ENCODE results near the gene POLR2C. TPM values are rescaled to one million over a fixed set of nuclear protein-coding genes. Genes with fewer than 3 reads are reported as not detected.
"Not testable (repeated sequence)": the region's sequence is repeated elsewhere in the genome, so short reads cannot be mapped to it uniquely, and the experiment has no call there.

The POLR2C gene
- polyA plus RNA-seq, 1 experiment: 143 TPM

GRCh38 chr16:57486858-57487834 lies 24.7 kb downstream of the POLR2C start:
- H3K27ac ChIP-seq (ENCODE audit: low read depth, low read length): no peak overlapping the region
- H3K4me3 ChIP-seq (ENCODE audit: low read depth, low read length): peak overlapping the region; percentile 53
- DNase-seq (ENCODE audit: low read depth, low spot score): no peak
- peaks cover 4% of the 10 kb centered on the region; the same call in 1 of the 2 replicates for H3K9me3 ChIP-seq (ENCODE audit: control insufficient read depth, insufficient read depth, low read length)
- ChIA-PET CTCF (interaction anchor here (0.9 to 1.5 kb wide), 6 partner anchors 25 to 186 kb away, joined by 3 to 6 read pairs (median 4); partner anchors contain the start of gene POLR2C), POLR2A (no interaction called here)
- no peak for TF ChIP-seq CTCF (IDR thresholded peaks at IDR 0.05; ENCODE audit: low read depth, low read length)
- peaks cover 7% of the 10 kb centered on the region for H3K27me3 ChIP-seq (ENCODE audit: control insufficient read depth, insufficient read depth, low read length)

DNA sequence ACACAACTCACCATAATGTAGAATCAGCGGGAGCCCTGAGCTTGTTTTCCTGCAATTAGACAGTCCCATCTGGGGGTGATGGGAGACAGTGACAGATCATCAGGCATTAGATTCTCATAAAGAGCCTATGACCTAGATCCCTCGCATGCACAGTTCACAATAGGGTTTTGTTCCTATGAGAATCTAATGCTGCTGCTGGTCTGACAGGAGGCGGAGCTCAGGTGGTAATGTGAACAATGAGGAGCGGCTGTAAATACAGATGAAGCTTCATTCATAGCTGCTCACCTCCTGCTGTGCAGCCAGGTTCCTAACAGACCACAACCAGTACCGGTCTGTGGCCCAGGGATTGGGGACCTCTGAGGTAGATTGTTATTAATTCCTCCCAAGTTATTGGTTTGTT lies 26.8 kb downstream of the POLR2C start:
- POLR2A ChIA-PET: no interaction called here
- peaks cover 14% of the 10 kb centered on the region for H3K27me3 ChIP-seq (ENCODE audit: control insufficient read depth, insufficient read depth, low read length)
- H3K4me3 ChIP-seq (ENCODE audit: low read depth, low read length): no peak overlapping the region
- DNase-seq (ENCODE audit: low read depth, low spot score): no peak
- TF ChIP-seq CTCF (IDR thresholded peaks at IDR 0.05; ENCODE audit: low read depth, low read length): no peak
- H3K27ac ChIP-seq (ENCODE audit: low read depth, low read length): no peak overlapping the region
- CTCF ChIA-PET: interaction anchor here (1.4 kb wide), 1 partner anchor 27 kb away, joined by 5 read pairs; the partner anchor contains the start of gene POLR2C
- peaks cover 4% of the 10 kb centered on the region; the same call in 1 of the 2 replicates for H3K9me3 ChIP-seq (ENCODE audit: control insufficient read depth, insufficient read depth, low read length)

GRCh38 chr16:57493767-57494166 lies 31.3 kb downstream of the POLR2C start:
- no peak overlapping the region for H3K27ac ChIP-seq (ENCODE audit: low read depth, low read length)
- ChIA-PET CTCF (no interaction called here), POLR2A (no interaction called here)
- H3K9me3 ChIP-seq (ENCODE audit: control insufficient read depth, insufficient read depth, low read length): peaks cover 4% of the 10 kb centered on the region
- no peak overlapping the region for H3K4me3 ChIP-seq (ENCODE audit: low read depth, low read length)
- peaks cover 41% of the 10 kb centered on the region for H3K27me3 ChIP-seq (ENCODE audit: control insufficient read depth, insufficient read depth, low read length)
- no peak for DNase-seq (ENCODE audit: low read depth, low spot score)
- no peak for TF ChIP-seq CTCF (IDR thresholded peaks at IDR 0.05; ENCODE audit: low read depth, low read length)

GRCh38 chr16:57497121-57497520 lies 34.6 kb downstream of the POLR2C start:
- no peak for DNase-seq (ENCODE audit: low read depth, low spot score)
- ChIA-PET POLR2A (interaction anchor here (0.6 kb wide), 1 partner anchor 24 kb away, joined by 6 read pairs; no protein-coding TSS in a partner anchor), CTCF (no interaction called here)
- Histone ChIP-seq H3K9me3 (ENCODE audit: control insufficient read depth, insufficient read depth, low read length) (no peaks in the 10 kb centered on the region; the same call in 1 of the 2 replicates), H3K4me3 (ENCODE audit: low read depth, low read length) (no peak overlapping the region), H3K27ac (ENCODE audit: low read depth, low read length) (no peak overlapping the region), H3K27me3 (ENCODE audit: control insufficient read depth, insufficient read depth, low read length) (peaks cover 47% of the 10 kb centered on the region)
- no peak for TF ChIP-seq CTCF (IDR thresholded peaks at IDR 0.05; ENCODE audit: low read depth, low read length)

DNA sequence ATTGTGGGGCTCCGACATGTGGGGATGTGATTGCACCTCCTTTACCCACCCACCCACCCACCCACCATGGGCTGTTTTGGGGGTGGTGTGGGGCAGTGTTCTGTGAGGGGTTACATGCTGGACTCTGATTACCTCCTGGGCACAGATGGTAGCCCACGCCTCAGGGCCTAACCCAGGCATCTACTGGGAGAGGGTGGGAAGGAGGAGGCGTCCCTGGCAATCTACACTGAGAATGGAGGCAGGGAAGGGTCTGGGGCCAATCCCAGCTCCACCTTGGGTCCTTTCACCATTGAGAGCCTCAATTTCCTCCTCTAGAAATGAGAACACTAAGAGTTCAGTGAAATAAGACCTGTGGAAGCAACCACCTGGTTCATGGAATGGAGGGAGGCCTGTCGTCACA lies 35.6 kb downstream of the POLR2C start:
- H3K4me3 ChIP-seq (ENCODE audit: low read depth, low read length): no peak overlapping the region
- H3K9me3 ChIP-seq (ENCODE audit: control insufficient read depth, insufficient read depth, low read length): no peaks in the 10 kb centered on the region; the same call in 1 of the 2 replicates
- H3K27me3 ChIP-seq (ENCODE audit: control insufficient read depth, insufficient read depth, low read length): peaks cover 54% of the 10 kb centered on the region
- no peak for TF ChIP-seq CTCF (IDR thresholded peaks at IDR 0.05; ENCODE audit: low read depth, low read length)
- DNase-seq (ENCODE audit: low read depth, low spot score): no peak
- H3K27ac ChIP-seq (ENCODE audit: low read depth, low read length): no peak overlapping the region
- ChIA-PET POLR2A (no interaction called here), CTCF (no interaction called here)

GRCh38 chr16:57499941-57500340 lies 37.5 kb downstream of the POLR2C start:
- H3K4me3 ChIP-seq (ENCODE audit: low read depth, low read length); POLR2A ChIA-PET; H3K9me3 ChIP-seq (ENCODE audit: control insufficient read depth, insufficient read depth, low read length); H3K27ac ChIP-seq (ENCODE audit: low read depth, low read length); DNase-seq (ENCODE audit: low read depth, low spot score): not testable (repeated sequence)
- H3K27me3 ChIP-seq (ENCODE audit: control insufficient read depth, insufficient read depth, low read length): peaks cover 56% of the 10 kb centered on the region
- CTCF ChIA-PET: interaction anchor here (1.3 kb wide), 1 partner anchor 38 kb away, joined by 3 read pairs; the partner anchor contains the start of gene POLR2C

Measured in AG04450 (cell line).